SKM-1 (cell line): ENCODE data around the gene WNT6.
A peak's percentile ranks its signal among the peaks of the same experiment; 100 is the strongest.

Experiments used
- DNase-seq: peaks from one replicate; lab custom pipeline; 2025; ENCODE audit not compliant: unreplicated experiment; lab: John Stamatoyannopoulos, UW

Gene WNT6

GRCh38 chr2:218859556-218859987 is at the start of gene WNT6:
WNT6 (plus strand) TSS chr2:218859805; CDS start chr2:218860038, 233 bp downstream.
- no peak for DNase-seq

- no peak for DNase-seq
Measured at GRCh38 chr2:218810256-218810655, 49.3 kb upstream of the WNT6 start.

GRCh38 chr2:218811382-218811781 is 48.2 kb upstream of the WNT6 start:
- DNase-seq, result peak; percentile 32

GRCh38 chr2:218812096-218812815 is 47.3 kb upstream of the WNT6 start:
- DNase-seq, result no peak

GRCh38 chr2:218812861-218813260 is 46.7 kb upstream of the WNT6 start:
- DNase-seq, result no peak

GRCh38 chr2:218813771-218814460 is 45.7 kb upstream of the WNT6 start:
- DNase-seq, result no peak

GRCh38 chr2:218814540-218815243 is 44.9 kb upstream of the WNT6 start:
- no peak for DNase-seq

- DNase-seq, result no peak
Measured at GRCh38 chr2:218815244-218815637, 44.4 kb upstream of the WNT6 start.

GRCh38 chr2:218815649-218816048 is 44.0 kb upstream of the WNT6 start:
- DNase-seq, result no peak

GRCh38 chr2:218816561-218817011 is 43.0 kb upstream of the WNT6 start:
- DNase-seq, result no peak

- DNase-seq, result no peak
Measured at GRCh38 chr2:218819093-218819492, 40.5 kb upstream of the WNT6 start.

GRCh38 chr2:218820746-218821369 is 38.7 kb upstream of the WNT6 start:
- DNase-seq, result no peak

- DNase-seq, result no peak
Measured at GRCh38 chr2:218821605-218822211, 37.9 kb upstream of the WNT6 start.

GRCh38 chr2:218822622-218823021 is 37.0 kb upstream of the WNT6 start:
- no peak for DNase-seq

- no peak for DNase-seq
Measured at GRCh38 chr2:218823196-218823855, 36.3 kb upstream of the WNT6 start.

GRCh38 chr2:218824004-218824403 is 35.6 kb upstream of the WNT6 start:
- DNase-seq, result no peak

- DNase-seq, result no peak
Measured at GRCh38 chr2:218826791-218827190, 32.8 kb upstream of the WNT6 start.

- DNase-seq, result no peak
Measured at GRCh38 chr2:218827701-218828476, 31.7 kb upstream of the WNT6 start.

GRCh38 chr2:218828477-218828778 is 31.2 kb upstream of the WNT6 start:
- DNase-seq, result no peak
